Measurements from ENCODE around the gene SH3BP1.
A peak's percentile ranks its signal among the peaks of the same experiment; 100 is the strongest.

SH3BP1 gene

DNA sequence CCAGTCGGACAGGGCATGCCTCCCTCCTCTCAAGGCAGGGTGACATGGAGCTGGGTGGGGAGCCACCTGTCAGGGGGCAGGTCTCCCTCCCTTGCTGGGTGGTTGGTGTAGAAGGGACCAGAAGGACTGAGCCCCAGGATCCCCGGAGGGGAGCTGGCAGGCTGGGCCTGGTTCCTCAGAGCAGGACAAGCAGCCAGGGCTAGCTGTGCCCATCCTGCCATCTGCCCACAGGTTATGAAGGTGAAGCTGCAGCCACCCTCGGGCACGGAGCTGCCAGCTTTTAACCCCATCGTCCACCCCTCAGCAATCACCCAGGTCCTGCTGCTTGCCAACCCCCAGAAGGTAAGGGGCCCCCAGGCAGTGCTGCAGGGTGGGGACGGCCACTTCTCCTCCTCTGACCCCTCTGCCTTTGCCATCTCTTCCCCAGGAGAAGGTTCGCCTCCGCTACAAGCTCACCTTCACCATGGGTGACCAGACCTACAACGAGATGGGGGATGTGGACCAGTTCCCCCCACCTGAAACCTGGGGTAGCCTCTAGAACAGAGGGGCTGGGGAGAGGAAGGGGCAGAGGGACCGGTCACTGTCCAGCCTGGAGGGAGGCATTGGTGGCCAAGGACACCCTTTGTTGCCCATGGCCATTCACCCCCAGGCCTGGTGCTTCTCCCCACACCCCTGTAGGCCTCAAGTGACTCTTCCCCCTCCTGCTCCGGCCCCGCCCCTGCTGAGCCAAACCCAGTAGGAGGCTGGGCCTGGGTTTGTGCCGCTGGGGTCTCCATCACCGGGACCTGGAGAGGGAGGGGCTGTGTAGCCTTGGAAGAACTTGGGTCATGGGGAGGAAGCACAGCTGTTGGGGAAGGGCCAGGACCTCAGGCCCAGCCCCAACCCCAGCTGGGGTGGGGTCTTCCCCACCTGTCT is 7.0 kb upstream of the SH3BP1 start:
- no peaks in the 10 kb centered on the region for H3K27me3 ChIP-seq
- no peak for DNase-seq
- peaks cover 5 to 53% (median 37%) of the 10 kb centered on the region in 3 donors for H3K36me3 ChIP-seq
- no peak overlapping the region for H3K4me3 ChIP-seq
- H3K27ac ChIP-seq, result peak overlapping the region; percentile 35 to 73
- intact Hi-C loops (cut with DNase I; ENCODE audit: low total_unique reads), result no loop called here
- TF ChIP-seq, protein P1, sequence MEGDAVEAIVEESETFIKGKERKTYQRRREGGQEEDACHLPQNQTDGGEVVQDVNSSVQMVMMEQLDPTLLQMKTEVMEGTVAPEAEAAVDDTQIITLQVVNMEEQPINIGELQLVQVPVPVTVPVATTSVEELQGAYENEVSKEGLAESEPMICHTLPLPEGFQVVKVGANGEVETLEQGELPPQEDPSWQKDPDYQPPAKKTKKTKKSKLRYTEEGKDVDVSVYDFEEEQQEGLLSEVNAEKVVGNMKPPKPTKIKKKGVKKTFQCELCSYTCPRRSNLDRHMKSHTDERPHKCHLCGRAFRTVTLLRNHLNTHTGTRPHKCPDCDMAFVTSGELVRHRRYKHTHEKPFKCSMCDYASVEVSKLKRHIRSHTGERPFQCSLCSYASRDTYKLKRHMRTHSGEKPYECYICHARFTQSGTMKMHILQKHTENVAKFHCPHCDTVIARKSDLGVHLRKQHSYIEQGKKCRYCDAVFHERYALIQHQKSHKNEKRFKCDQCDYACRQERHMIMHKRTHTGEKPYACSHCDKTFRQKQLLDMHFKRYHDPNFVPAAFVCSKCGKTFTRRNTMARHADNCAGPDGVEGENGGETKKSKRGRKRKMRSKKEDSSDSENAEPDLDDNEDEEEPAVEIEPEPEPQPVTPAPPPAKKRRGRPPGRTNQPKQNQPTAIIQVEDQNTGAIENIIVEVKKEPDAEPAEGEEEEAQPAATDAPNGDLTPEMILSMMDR (IDR thresholded peaks at IDR 0.05), result no peak
- peaks cover 3 to 29% (median 20%) of the 10 kb centered on the region in 4 donors for H3K4me1 ChIP-seq
- H3K9me3 ChIP-seq, result no peaks in the 10 kb centered on the region

DNA sequence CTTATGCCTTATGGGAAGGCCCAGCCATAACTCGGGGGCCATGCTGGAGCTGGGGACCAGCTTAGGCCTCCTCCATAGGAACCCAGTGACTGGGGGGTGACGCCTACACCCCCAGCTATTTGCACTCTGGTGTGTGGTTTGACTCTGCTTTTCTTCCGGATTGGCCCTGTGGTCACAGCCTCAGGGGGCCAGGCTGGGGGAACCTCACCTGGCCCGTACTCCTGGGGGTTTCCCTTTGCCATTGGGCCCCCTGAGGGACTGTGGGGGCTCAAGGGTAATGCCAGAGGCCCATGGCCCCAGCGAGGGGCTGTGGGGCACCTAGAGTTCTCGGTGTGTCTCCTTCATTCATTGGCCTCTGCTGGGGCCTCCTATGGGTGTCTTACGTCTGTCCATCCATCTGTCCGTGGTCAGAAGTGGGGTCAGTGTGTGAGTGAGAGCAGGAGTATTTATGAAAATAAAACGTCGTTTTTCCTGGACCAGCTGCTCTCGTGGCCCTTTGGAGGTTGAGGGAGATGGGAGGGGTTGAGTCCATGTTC is 6.3 kb upstream of the SH3BP1 start:
- intact Hi-C loops (cut with DNase I; ENCODE audit: low total_unique reads), result no loop called here
- no peak for DNase-seq
- peaks cover 5 to 51% (median 37%) of the 10 kb centered on the region in 3 donors for H3K36me3 ChIP-seq
- peaks cover 3 to 28% (median 20%) of the 10 kb centered on the region in 4 donors for H3K4me1 ChIP-seq
- no peaks in the 10 kb centered on the region for H3K9me3 ChIP-seq
- H3K27me3 ChIP-seq, result no peaks in the 10 kb centered on the region
- H3K27ac ChIP-seq, result peak overlapping the region; percentile 35 to 73
- H3K4me3 ChIP-seq, result peak overlapping the region in 1 of 2 donors; percentile 34
- TF ChIP-seq, protein P1 (IDR thresholded peaks at IDR 0.05), result no peak

DNA sequence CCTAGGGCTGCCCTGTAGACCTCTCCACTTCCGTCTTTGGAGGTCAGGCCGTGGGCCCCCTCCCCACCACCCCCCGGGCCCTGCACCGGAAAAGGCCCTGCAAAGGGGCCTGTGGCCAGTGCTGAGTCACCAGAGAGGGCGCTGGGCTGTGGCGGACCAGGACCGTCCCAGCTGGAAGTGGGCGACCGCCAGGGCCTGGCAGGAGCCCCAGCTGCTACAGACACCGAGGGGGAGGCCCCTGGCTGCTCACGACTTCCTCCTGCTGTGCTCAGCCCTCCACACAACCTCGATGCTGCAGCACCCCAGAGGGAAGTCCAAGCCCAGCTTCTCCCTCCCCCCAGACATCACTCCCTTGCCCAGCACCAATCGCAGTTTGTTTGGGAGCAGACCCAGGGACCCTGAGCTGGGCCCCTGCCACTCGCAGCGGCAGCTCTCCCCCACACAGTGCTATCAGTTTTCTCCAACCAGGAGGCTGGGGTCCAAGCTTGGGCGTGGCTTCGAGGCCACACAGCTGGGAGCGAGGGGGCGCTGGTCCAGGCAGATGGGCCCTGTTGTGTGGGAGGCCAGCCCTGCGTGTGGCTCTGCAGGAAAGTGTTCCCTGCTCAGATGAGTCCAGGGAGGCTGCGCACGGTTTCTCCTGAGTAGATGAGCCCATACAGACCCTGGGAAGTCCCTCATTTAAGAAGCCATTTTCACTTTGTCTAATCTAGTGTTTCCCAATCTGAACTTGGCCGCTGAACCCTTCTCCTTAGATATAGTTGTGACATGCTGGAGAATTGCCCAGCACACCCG is 5.6 kb upstream of the SH3BP1 start:
- peaks cover 3 to 28% (median 22%) of the 10 kb centered on the region in 4 donors for H3K4me1 ChIP-seq

DNA sequence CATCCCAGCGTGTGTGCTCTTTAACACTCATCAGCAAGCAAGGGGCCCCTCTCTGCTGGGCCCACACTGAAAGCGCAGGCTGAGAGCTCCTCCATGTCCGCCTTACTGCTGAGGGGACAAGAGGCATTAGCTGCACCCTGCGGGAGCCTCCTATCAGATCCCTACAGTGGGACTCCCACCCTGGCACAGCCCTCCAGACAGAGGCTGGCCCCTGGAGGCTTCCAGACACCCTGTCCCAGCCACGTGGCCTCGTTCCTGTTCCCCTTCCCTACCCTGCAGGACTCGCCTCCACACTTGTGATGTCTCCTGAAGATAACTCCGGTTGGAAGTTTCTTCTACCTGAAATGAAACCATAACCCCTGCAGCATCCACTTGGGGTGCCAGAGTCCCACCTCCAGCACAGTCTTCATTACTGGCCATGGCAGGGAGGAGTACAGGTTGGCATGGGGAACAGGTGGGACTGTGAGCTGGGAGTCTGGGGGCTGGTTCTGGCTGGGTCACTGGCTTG is 5.0 kb upstream of the SH3BP1 start:
- peaks cover 0 to 10% of the 10 kb centered on the region in 2 donors for H3K27me3 ChIP-seq
- H3K27ac ChIP-seq, result peak overlapping the region; percentile 35 to 73
- no peak for DNase-seq
- H3K4me1 ChIP-seq, result peaks cover 3 to 32% (median 28%) of the 10 kb centered on the region in 4 donors
- intact Hi-C loops (cut with DNase I; ENCODE audit: low total_unique reads), result no loop called here
- TF ChIP-seq, protein P1 (IDR thresholded peaks at IDR 0.05), result peak in 1 of 2 experiments; percentile 4
- peaks cover 0 to 38% (median 28%) of the 10 kb centered on the region in 3 donors for H3K36me3 ChIP-seq
- peak overlapping the region; percentile 27 to 34 for H3K4me3 ChIP-seq
- H3K9me3 ChIP-seq, result no peaks in the 10 kb centered on the region

More for the DNA sequence above, 5.6 kb upstream of the SH3BP1 start:
- peaks cover 3 to 44% (median 35%) of the 10 kb centered on the region in 3 donors for H3K36me3 ChIP-seq
- peaks cover 0 to 3% of the 10 kb centered on the region in 2 donors for H3K27me3 ChIP-seq
- peak overlapping the region; percentile 27 to 34 for H3K4me3 ChIP-seq
- DNase-seq, result peak; percentile 84 to 93
- TF ChIP-seq, protein P1 (IDR thresholded peaks at IDR 0.05), result peak in 1 of 2 experiments; percentile 12
- peak overlapping the region; percentile 35 to 73 for H3K27ac ChIP-seq
- intact Hi-C loops (cut with DNase I; ENCODE audit: low total_unique reads), result no loop called here
- H3K9me3 ChIP-seq, result no peaks in the 10 kb centered on the region

DNA sequence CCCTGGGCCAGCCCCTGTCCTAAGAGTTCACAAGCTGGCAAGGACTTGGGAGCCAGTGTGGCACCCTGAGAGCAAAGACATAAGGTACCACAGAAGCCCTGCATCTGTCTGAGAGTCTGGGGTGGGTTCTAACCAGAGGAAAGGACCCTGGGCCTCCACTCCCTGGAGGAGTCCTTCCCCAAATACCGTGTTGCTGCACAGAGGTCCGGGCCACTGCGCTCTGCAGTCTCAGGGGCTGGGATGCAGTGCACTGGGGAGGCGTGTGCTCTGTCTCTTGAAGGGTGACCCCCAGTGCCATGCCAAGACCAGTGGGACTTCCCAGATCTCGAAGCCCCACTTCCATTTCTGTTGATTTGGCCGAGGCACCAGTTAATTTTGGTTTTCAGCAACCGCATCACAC is 4.3 kb upstream of the SH3BP1 start:
- Histone ChIP-seq H3K36me3 (peaks cover 0 to 31% (median 21%) of the 10 kb centered on the region in 3 donors), H3K27ac (no peak overlapping the region), H3K4me1 (peaks cover 3 to 39% (median 34%) of the 10 kb centered on the region in 4 donors), H3K9me3 (no peaks in the 10 kb centered on the region), H3K4me3 (no peak overlapping the region), H3K27me3 (peaks cover 0 to 17% of the 10 kb centered on the region in 2 donors)
- no peak for DNase-seq
- TF ChIP-seq, protein P1 (IDR thresholded peaks at IDR 0.05), result no peak
- intact Hi-C loops (cut with DNase I; ENCODE audit: low total_unique reads), result no loop called here

Data from tibial artery (tissue), 4 donors.